Coronary artery (tissue), 2 donors: Measurements from ENCODE around the gene GSTM3.
A peak's percentile ranks its signal among the peaks of the same experiment; 100 is the strongest.

Experiments
- DNase-seq: peaks from one replicate; pipeline ENCODE4 v3.0.0-alpha.2; 2017; ENCODE audit warnings: low spot score
- H3K27ac ChIP-seq, 2 donors: fragments of 200-600 bp; sonication (generic); one replicate each; pipeline ENCODE4 v1.5.1; 2016 to 2019
- H3K4me3 ChIP-seq: fragments of 200-600 bp; sonication (generic); 2 replicates; pipeline ENCODE4 v1.5.1; 2016; ENCODE audit warnings: mild to moderate bottlenecking, moderate library complexity
- CTCF ChIP-seq: fragments of 200-600 bp; sonication (generic); IDR thresholded peaks from one replicate; pipeline ENCODE4 v1.5.1; 2019; ENCODE audit warnings: antibody characterized with exemption

GSTM3 gene

GRCh38 chr1:109786531-109787021 is 45.7 kb upstream of the GSTM3 start:
- DNase-seq: peak; percentile 64
- H3K27ac ChIP-seq: no peak overlapping the region

GRCh38 chr1:109786112-109786480 is 45.3 kb upstream of the GSTM3 start:
- DNase-seq: no peak
- TF ChIP-seq CTCF: no peak
- H3K4me3 ChIP-seq: no peak overlapping the region
- no peak overlapping the region for H3K27ac ChIP-seq

More at GRCh38 chr1:109786531-109787021, 45.7 kb upstream of the GSTM3 start:
- TF ChIP-seq CTCF: no peak
- no peak overlapping the region for H3K4me3 ChIP-seq

- TF ChIP-seq CTCF: no peak
- DNase-seq: peak; percentile 68
- no peak overlapping the region for H3K4me3 ChIP-seq
- no peak overlapping the region for H3K27ac ChIP-seq
These were observed 44.7 kb upstream of the GSTM3 start for GRCh38 chr1:109785446-109786111.

GRCh38 chr1:109784551-109785252 is 43.9 kb upstream of the GSTM3 start:
- no peak overlapping the region for H3K27ac ChIP-seq
- H3K4me3 ChIP-seq: no peak overlapping the region
- no peak for DNase-seq
- TF ChIP-seq CTCF: no peak

- DNase-seq: no peak
- no peak for TF ChIP-seq CTCF
- Histone ChIP-seq H3K4me3 (no peak overlapping the region), H3K27ac (peak overlapping the region; percentile 61 to 71)
These were observed 42.6 kb upstream of the GSTM3 start for GRCh38 chr1:109783436-109783835.

- Histone ChIP-seq H3K4me3 (no peak overlapping the region), H3K27ac (peak overlapping the region; percentile 61 to 71)
- DNase-seq: no peak
- TF ChIP-seq CTCF: no peak
These were observed 42.1 kb upstream of the GSTM3 start for GRCh38 chr1:109782927-109783326.

GRCh38 chr1:109782514-109782913 is 41.7 kb upstream of the GSTM3 start:
- no peak overlapping the region for H3K4me3 ChIP-seq
- H3K27ac ChIP-seq: peak overlapping the region; percentile 61 to 71
- no peak for DNase-seq
- TF ChIP-seq CTCF: no peak
